Activated naive CD4-positive, alpha-beta T cell treated with Interleukin-2 at 50 U/mL for 16 hours (primary cell): ENCODE results near the gene TOMT.
"Not testable (repeated sequence)": the region's sequence is repeated elsewhere in the genome, so short reads cannot be mapped to it uniquely, and the experiment has no call there.

Experiments used
- DNase-seq: peaks from one replicate; pipeline ENCODE4 v3.0.0-alpha.2; 2020

TOMT gene

GRCh38 chr11:72129381-72129780, 23.7 kb downstream of the TOMT start:
- no peak for DNase-seq

DNA sequence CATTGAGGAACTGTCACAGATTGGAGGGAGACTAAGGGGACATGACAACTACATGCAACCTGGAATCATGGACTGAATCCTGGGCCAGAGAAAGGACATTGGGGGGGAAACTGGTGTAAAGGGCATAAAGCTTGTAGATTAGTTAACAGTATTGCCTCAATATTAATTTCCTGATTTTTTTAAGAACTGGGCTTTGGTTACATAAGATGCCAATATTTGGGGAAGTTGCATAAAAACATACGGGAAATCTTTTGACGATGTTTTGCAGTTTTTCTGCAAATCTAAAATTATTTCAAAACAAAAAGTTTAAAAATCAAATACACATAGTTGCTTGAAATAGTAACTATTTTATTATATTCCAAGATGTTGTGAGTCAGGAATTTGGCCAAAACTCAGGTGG, 26.9 kb downstream of the TOMT start:
- no peak for DNase-seq

DNA sequence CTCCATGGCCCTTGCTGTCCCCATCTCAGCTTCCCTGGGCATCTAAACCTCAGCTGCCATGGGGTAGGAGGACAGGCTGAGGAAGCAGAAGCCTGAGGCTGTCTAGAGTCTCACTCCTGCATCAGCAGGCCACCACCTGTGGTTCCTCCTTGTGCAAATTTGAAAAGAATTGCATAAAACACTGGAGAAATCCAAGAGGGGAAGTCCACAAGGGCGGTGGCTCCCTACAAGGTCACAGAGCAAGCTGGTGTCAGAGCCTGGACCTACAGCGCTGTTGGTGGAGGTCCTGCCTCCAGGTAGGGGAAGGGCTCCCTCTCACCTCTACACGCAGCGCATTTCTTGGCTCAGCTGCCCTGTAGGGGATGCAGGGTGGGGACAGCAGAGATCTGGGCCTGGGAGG, 29.7 kb downstream of the TOMT start, which contains the start of gene FOLR3:
FOLR3 (plus strand) TSS at position 253 of the 400 bp plus-strand sequence. CDS start 228 bp downstream, outside the sequence.
- not testable (repeated sequence) for DNase-seq

GRCh38 chr11:72135891-72136683, 30.4 kb downstream of the TOMT start:
- DNase-seq = no peak

GRCh38 chr11:72136684-72137262, 31.0 kb downstream of the TOMT start:
- DNase-seq = no peak

DNA sequence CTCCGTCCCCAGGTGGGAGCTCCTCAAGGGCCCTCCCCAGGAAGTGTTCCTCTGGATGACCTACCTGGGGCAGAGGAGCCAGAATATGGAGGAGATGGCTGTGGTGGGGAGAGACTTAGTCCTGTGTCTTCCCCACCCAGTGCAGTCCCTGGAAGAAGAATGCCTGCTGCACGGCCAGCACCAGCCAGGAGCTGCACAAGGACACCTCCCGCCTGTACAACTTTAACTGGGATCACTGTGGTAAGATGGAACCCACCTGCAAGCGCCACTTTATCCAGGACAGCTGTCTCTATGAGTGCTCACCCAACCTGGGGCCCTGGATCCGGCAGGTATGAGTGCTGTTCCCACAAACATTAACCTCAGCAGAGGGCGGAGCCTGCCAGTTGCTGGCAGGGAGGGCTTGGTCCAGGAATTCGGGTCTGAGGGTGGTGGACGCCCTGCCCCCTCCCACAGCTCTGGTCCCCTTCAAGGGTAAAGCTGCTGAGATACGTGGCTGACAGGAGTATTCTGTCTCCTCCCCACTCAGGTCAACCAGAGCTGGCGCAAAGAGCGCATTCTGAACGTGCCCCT, 33.2 kb downstream of the TOMT start:
- no peak for DNase-seq

- no peak for DNase-seq
Measured at GRCh38 chr11:72139500-72139899, 33.8 kb downstream of the TOMT start.

GRCh38 chr11:72140661-72141060, 34.9 kb downstream of the TOMT start:
- no peak for DNase-seq

GRCh38 chr11:72141066-72141465, 35.3 kb downstream of the TOMT start:
- DNase-seq = peak; percentile 37

DNA sequence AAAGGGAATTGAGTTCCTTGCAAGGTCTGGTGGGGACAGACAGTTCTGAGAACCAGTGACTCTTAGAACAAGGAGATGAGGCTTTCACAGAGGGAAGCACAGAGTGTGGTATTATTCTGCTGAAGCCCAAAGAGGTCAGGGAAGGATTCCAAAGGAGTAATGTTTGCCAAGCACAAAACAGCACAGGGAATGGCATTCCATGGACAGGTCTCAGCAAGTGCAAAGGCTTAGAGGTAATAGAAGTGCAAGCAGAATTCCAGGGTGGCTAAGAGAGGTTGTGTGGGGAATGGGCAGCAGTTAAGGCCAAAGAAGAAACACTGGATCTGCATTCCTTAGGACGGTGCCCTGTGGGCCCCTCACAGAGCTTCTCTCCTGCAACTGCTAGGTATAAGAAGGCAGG, 36.4 kb downstream of the TOMT start:
- not testable (repeated sequence) for DNase-seq

GRCh38 chr11:72142543-72142942, 36.8 kb downstream of the TOMT start:
- DNase-seq = not testable (repeated sequence)

GRCh38 chr11:72144807-72145565, 39.3 kb downstream of the TOMT start:
- no peak for DNase-seq

GRCh38 chr11:72146625-72147024, 40.9 kb downstream of the TOMT start:
- DNase-seq = no peak

GRCh38 chr11:72150882-72151281, 45.2 kb downstream of the TOMT start:
- DNase-seq = no peak

DNA sequence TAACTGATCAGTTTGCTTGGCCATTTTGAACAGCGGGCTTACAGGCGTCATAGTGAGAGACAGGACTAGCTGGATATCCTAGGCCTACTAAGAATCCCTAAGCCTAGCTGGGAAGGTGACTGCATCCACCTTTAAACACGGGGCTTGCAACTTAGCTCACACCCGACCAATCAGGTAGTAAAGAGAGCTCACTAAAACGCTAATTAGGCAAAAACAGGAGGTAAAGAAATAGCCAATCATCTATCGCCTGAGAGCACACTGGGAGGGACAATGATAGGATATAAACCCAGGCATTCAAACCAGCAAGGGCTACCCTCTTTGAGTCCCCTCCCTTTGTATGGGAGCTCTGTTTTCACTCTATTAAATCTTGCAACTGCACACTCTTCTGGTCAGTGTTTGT, 48.1 kb downstream of the TOMT start:
- not testable (repeated sequence) for DNase-seq

GRCh38 chr11:72154816-72155215, 49.1 kb downstream of the TOMT start:
- no peak for DNase-seq

DNA sequence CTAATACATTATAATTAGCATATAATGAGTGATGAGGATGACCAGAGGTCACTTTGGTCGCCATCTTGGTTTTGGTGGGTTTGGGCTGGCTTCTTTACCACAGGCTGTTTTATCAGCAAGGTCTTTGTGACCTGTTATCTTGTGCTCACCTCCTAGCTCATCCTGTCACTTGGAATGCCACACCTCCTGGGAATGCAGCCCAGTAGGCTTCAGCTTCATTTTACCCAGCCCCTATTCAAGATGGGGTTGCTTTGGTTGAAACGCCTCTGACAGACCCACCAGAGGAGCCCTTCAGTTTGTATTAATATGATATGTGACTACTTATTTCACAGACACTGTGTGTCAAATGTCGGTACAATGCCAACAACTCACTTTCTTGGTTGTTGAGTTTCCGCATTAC, 50.0 kb downstream of the TOMT start:
- DNase-seq = no peak

DNA sequence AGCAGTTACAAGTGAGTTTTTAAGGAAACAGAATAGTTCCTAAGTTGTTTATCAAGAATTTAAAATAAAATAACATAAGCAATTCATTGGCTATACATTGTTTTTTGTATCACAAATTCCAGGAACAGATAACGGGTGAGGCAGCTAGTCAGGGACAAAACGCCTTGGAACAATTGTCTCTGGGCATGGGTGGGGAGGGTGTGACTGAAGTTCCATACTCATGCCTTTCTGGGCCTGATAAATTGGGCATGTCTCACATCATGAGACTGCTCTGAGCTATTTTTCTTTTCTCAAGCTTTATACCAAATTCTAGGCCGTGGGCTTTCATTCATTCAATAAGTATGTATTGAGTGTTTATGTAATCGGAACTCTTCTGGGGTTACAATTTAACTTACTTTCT, 51.4 kb downstream of the TOMT start:
- no peak for DNase-seq
